ENCODE measurements around the gene FAM241B.

Gene FAM241B, protein sequence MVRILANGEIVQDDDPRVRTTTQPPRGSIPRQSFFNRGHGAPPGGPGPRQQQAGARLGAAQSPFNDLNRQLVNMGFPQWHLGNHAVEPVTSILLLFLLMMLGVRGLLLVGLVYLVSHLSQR

DNA sequence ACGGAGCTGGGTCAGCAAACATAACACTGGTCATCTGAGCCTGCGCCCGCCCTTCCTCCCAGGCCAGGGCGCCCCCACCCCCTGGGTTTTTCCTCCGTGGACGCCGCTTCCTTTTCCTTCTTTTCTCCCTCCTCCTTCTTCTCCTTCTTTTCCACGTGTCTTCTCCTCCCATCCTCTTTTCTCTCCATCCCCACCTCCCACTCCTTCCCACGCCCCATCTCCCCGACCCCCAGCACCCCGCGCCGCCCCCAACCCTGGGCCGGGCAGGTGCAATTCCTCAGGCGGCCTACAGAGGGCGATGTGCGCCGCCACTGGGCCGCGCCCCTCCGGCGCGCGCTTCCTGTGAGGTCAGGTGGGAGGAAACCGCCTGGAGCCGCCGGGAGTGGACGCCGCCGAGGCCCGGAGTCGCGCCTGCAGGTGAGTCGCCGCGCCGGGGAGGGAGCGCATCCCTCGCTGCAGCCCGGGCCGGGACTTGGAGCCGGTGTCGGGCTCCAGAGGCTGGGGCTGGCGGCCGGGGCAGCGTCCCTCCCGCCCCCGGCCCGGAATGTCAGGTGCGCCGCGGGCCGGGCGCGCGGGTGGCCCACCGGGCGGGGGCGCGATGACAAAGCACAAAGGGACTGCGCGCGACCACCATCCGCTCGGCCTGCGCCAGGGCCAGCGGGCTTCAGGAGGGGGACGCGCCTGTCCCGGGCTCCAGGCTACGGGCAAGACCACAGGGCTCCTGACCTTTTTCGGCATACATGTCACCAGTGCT is at the start of gene FAM241B:
TSS of gene FAM241B (plus strand) at position 351 of the 754 bp plus-strand sequence. CDS start 1,497 bp downstream, outside the sequence.
- in situ Hi-C loops (cut with HindIII; ENCODE audit: low sequenced_read_pairs), result no loop called here

DNA sequence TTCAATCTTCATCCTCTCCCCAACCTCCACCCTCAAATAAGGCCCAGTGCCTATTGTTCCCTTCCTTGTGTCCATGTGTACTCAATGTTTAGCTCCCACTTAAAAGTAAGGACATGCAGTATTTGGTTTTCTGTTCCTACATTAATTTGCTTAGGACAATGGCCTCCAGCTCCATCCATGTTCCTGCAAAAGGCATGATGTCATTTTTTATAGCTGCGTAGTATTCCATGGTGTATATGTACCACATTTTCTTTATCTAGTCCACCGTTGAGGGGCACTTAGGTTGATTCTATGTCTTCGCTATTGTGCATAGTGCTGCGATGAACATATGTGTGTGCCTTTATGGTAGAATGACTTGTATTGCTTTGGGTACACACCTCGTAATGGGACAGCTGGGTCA is 49.6 kb upstream of the FAM241B start:
- in situ Hi-C loops (cut with HindIII; ENCODE audit: low sequenced_read_pairs), result no loop called here

DNA sequence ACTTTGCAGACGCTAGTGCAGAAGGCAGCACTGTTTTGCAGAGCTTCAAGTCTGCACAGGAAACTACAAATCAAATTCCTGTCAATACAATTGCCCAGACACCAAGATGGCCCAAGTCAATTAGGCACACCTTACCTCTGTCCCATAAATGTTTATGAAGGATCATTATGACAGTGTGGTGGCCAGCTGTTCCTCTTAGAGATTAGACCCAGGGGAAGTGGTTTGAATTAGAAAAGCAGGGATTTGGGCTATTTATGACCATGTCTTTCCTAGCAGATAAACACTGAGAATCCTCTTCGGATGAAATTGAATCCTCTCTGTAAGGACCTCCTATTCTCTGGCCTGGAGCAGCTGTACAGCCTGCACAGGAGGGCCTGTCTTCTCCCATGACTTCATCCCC is 46.9 kb upstream of the FAM241B start:
- in situ Hi-C loops (cut with HindIII; ENCODE audit: low sequenced_read_pairs), result no loop called here

DNA sequence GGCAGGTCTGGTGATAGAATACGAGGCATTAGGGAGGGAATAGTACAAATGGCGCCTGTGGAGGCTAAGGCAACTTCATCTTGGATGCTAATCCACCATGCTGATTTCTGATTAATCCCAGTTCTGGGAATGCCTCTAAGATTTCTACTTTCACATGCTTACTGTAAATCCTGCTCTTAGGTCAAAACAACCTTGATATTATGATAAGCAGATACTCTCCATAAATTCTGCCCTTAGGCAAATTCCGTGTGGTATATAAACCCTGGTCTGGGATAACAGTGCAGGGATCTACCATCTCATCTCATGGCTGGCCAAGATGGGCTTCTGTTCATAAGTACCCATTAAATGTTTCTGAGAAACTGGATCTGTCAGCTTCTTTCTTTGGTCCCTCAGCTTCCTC is 45.4 kb upstream of the FAM241B start:
- in situ Hi-C loops (cut with HindIII; ENCODE audit: low sequenced_read_pairs), result no loop called here

DNA sequence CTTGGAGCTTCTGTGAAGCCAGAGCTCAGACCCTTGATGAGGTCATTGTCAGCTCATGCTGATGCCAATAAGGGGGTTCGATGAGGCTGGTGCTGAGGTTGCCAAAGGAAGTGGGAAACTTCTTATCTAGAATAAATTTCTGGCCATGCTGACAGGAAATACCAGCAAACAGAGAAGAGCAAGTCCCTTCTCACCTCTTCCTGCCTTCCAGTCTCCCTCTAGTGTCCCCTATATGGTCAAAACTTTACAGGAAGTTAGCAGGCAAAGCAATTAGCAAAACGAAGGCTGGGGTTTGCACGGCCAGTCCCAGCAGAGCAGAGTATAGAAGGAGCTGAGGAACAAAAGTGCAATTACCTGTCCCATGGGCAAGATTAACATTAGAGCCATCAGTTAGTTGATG is 41.7 kb upstream of the FAM241B start:
- in situ Hi-C loops (cut with HindIII; ENCODE audit: low sequenced_read_pairs), result no loop called here

DNA sequence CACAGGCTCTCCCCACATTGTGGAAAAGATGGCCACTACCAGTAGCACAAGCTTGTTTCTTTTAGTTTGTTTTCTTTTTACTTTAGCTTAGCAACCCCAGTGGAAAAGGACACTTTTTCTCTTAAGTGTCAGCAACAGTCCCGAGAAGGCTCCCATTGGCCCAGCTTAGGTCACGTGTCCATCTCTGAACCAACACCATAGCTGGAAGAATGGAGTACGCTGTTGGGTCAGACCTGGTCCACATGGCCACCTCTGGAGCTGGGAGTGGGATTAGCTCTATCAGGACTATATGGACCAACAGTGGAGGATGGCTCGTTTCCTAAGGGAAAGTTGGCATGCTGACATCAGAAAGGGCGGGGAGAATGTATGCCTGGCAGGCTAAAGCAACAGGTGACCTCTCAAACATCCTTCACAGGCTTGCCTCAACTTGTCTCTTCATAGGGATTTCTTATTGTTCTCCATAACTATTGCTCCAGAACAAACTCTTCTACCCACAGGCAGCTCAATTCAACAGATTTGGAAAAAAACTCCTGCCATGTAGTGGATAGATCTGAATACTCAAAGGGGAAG is 29.2 kb upstream of the FAM241B start:
- in situ Hi-C loops (cut with HindIII; ENCODE audit: low sequenced_read_pairs), result no loop called here

DNA sequence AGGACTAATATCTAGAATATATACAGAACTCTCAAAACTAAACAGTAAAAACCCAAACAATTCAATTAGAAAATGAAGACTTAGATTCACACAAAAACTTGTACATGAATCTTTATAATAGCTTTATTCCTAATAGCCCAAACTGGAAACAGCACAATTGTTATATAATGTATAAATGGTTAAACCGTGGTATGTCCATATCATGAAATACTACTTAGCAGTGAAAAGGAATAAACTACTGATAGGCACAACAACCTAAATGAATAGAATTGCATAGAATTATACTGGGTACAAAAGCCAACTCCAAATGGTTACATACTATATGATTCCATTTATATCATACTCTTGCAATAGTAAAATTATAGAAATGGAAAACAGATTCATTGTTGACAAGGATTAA is 21.0 kb upstream of the FAM241B start:
- in situ Hi-C loops (cut with HindIII; ENCODE audit: low sequenced_read_pairs), result no loop called here

DNA sequence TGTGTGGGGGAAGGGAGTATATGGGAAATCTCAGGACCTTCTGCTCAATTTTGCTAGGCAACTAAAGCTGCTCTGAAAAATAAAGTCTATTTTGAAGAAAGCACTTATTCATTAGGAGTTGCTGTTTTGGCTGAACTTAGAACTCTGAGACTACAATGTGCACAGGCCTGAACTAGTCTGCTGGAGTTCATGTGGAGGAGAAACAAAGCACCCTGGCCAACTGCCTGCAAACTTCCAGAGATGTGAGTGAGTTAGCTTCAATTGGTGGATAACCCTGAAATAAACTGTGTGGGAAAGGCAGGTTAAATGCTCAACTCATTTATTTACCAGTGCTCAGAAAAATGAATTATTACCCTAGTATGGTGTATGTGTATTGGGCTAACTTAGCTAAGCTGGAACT is 17.3 kb upstream of the FAM241B start:
- in situ Hi-C loops (cut with HindIII; ENCODE audit: low sequenced_read_pairs), result no loop called here

DNA sequence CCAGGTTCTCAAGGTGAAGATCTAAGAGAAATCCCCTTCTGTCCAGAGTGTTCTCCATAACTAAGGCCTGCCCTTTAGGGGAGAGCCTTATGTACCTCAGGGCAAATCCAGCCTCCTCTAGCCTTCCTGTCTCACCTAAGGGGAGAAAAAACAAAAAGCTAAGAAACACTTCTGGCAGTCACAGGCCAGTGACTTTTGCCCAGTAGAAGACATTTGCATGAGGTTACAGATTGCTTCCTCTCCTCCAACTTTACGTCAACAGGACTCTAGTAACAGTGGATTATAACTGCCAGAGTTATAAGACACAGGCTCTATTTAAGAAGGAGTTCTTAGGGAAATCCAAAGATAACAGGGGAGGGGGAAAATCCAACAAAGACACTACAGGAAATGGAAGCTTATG is 15.9 kb upstream of the FAM241B start:
- in situ Hi-C loops (cut with HindIII; ENCODE audit: low sequenced_read_pairs), result no loop called here

DNA sequence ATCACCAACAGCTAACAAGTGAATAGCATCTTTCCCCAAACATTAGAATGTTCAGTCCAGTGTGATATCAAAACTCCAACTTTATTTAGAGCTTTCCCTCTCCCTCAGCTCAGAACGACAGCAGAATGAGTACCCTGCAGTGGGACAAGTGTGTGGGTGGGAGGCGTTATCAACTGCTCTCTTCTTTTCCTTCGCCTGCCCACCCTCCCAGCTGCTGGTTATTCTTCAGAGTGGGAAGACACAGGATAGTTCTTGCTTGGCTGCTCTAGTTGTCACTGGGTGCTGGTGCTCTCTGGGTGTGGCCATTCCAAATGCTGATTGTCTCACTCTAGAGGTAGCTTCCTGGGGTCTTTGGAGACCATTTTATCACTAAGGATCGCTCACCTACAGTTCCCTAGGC is 13.7 kb upstream of the FAM241B start:
- in situ Hi-C loops (cut with HindIII; ENCODE audit: low sequenced_read_pairs), result no loop called here

DNA sequence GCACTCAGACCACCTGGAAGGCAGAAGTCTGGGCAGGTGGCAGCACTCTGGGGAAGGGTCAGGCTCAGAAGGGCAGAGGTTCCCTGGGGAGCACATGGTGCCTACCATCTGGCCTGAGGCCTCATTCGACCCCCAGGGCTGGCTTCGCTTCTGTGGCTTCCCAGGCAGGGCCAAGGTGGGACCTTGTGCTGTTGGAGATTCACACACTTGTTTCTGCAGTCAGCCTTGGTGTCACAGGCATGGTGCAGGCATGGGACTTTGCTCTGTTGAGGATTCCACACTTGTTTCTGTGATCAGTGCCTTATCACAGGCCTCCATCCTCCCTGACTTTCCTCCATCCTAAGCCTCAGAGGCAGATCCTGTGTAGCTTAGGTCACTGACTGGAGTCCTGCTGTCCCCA is 11.3 kb upstream of the FAM241B start:
- in situ Hi-C loops (cut with HindIII; ENCODE audit: low sequenced_read_pairs), result no loop called here

DNA sequence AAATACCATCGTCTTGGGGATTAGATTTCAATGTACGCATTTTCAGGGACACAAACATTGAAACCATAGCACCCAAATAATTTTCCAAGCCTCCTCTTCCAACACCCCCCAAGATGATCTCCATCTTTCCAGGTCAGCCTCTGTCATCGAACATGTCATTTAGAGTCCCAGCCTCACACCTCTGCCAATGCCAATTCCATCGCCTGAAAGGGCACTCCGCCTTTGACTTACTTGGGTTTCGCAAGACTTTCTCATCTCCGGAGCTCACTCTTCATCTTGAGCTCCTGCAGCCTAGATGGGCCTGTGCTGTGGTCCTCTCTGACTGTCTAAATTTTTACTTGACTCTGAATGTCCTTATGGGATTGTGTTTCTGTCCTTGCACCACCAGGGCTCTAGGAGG is 10.4 kb upstream of the FAM241B start:
- in situ Hi-C loops (cut with HindIII; ENCODE audit: low sequenced_read_pairs), result no loop called here

DNA sequence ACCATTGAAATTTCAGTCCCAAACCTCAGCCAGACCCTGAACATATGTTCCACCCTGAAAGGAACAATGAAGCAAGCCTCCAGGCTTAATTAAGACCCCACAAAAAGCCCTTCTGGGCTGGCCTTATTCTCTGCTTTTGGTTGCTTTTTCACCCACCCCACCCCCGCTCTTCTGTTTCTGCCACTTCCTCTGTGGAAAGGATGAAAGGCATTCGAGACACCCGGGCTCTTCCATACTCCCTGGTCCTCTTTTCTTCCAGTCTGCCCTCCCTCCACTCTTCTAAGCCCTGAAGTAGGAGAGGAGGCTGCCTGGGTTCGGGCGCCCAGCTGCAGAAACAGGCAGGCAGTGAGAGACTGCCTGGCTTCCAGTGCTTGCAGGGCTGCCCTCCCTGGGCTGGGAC is 9.4 kb upstream of the FAM241B start:
- in situ Hi-C loops (cut with HindIII; ENCODE audit: low sequenced_read_pairs), result no loop called here

DNA sequence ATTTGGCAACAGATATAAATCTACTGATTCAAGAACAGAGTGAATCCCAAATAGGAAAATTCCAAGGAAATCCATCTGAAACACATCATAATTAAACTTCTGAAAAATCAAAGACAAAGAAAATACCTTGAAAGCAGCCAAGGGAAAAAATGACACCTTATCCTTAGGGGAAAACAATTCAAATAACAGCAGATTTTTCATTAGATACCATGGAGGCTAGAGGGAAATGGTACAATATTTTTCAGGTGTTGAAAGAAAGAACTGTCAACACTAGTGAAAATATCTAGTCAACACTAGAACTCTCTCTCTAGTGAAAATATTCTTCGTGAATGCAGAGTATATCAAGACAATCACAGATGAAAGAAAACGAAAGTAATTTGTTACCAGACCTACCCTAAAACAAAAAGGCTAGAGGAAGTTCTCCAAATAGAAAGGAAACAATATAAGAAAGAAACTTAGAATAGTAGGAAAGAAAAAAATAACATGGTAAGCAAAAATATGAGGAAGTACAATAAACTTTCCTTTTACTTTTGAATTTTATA is 5.7 kb upstream of the FAM241B start:
- in situ Hi-C loops (cut with HindIII; ENCODE audit: low sequenced_read_pairs), result no loop called here

DNA sequence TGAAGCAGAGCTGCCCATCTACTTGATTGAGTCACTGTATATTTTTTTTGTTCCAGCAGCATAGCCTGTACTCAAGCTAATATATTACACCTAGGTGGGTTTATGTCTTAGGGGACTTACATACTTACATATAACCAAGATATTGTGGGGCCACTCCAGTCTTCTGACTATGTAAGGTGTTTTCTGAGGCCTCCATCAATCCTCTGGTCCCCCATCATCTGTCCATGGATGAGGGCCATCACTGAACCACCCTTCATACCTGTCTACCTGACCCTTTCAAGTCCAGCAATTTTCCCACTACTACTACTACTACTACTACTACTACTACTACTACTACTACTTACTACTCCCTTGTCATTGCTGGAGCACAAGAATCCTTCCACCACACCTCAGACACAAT is 3.2 kb upstream of the FAM241B start:
- in situ Hi-C loops (cut with HindIII; ENCODE audit: low sequenced_read_pairs), result no loop called here

DNA sequence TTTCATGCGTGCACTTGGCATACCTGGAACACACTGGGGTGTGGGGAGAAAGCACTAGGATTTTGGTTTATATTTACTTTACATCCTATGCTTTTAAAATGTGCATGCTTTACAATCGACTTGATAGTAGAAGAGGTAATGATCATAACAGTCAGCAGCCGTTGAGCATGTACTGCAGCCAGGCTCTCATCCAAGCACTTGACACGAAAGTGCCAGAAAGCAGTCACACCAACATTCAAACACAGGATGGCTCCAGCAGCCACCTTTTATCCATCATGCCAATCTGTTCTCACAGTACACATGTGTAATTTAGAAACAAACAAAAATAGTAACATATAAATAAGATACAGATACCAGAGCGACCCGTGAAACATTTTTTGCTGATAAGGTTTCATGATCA is 1.2 kb upstream of the FAM241B start:
- in situ Hi-C loops (cut with HindIII; ENCODE audit: low sequenced_read_pairs), result no loop called here

DNA sequence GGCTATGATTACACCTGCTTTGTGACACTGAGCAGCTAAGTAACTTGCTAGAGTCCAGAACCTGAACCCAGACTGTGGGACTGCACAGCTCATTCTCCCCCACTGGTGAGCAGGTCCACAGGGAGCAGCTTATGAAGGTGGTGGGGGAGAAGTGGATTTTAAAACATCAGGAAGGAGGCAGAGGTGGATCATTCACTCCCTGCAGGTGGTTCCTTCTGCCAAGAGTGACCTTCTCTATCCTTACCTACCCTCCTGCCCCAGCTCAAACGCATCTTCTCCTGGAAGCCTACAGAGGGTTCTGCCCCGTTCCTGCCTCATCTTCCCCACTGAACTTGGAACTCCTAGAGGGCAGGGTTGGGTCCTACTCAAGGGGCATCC is 539 bp upstream of the FAM241B start:
- in situ Hi-C loops (cut with HindIII; ENCODE audit: low sequenced_read_pairs), result no loop called here

DNA sequence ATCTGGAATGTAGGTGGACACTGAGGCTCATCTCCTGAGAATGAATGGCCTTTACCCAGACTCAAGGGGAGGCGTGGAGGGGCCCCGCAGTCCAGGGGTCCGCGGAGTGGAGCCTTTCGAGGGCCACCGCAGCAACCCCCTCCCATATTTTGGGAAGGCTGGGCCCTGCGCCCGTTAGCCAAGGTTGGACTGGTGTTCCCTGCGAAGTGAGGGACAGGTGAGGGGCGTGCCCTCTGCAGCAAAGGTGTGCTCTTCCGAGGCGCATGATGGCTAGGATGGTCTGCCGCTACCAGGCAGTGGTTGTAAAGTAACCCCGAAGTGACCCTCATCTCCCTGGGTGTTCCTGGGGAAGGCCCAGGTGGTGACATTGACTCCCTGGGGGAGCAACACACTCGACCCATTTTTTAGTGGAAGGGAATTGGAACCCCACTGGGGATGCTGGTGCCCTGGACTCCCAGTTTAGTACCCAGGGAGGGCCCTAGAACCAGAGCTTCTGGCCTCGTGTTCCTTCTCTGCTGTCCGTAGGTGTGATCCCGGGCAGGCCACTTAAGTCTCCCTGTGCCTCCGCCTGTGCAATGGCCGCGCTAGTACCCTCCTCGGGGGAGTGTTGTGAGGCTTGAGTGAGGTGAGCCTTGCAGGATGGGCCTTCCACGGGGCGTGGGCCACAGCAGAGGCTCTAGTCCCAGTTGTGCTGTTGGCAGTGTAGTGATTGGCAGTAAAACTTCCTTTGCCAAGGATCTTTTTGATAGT is 779 bp downstream of the FAM241B start:
- in situ Hi-C loops (cut with HindIII; ENCODE audit: low sequenced_read_pairs), result no loop called here

DNA sequence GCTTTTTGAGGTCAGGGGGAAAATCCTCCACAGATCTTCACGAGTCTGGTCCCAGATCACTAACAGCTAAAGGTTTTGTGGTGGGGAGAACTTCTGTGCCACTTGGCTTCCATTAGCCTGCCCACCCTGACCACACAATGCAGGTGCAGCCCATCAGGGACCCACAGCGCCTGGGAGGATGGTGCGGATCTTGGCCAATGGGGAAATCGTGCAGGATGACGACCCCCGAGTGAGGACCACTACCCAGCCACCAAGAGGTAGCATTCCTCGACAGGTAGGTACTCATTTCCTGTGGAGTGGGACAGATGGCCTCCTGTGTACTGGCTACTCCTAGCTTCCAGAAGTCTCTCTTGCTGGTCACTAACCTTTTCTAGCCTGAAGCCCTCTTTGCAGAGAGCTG is 1.5 kb downstream of the FAM241B start:
- in situ Hi-C loops (cut with HindIII; ENCODE audit: low sequenced_read_pairs), result no loop called here

DNA sequence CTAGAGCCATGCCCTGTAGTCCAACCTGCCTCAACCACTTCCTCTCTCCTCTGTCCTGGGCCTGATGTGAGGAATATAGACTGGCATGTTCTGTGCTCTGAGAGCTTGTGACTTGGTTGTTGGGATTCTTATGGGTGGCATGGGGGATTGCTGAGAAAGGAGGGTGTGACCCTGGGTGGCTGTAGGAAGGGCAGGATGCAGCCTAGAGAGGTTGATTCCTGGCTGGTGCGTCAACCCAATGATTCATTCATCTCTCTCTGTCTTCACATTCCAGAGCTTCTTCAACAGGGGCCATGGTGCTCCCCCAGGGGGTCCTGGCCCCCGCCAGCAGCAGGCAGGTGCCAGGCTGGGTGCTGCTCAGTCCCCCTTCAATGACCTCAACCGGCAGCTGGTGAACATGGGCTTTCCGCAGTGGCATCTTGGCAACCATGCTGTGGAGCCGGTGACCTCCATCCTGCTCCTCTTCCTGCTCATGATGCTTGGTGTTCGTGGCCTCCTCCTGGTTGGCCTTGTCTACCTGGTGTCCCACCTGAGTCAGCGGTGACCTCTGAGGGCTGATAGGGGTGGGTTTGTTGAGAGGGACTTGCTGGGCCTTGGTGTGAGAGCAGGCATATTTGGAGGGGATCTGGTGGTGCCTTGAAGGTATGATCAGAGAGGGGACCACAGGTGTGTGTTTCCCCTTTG is 2.6 kb downstream of the FAM241B start:
- in situ Hi-C loops (cut with HindIII; ENCODE audit: low sequenced_read_pairs), result no loop called here

Measured in DLD1 (cell line).